DND-41 (cell line): ENCODE measurements around the gene WNT7B.

Experiments
- ATAC-seq: fragments of 200-7000 bp; cut with Tn5 transposase; 3 replicates; pipeline ENCODE4 v1.9.1; 2021; ENCODE audit warnings: low read depth; ENCODE audit not compliant: insufficient read depth
- DNase-seq: peaks from one replicate; pipeline ENCODE4 v3.0.0-alpha.2; 2020
- H2AFZ ChIP-seq: 2 replicates; pipeline ENCODE4 v1.6.0; 2012; ENCODE audit warnings: low read depth, low read length
- H3K27ac ChIP-seq: 2 replicates; pipeline ENCODE4 v1.5.1; 2012; ENCODE audit warnings: low read length, inconsistent platforms
- H3K27me3 ChIP-seq: fragments of 200-600 bp; sonication (generic); 2 replicates; pipeline ENCODE4 v1.6.0; 2012; ENCODE audit warnings: low read length, mild to moderate bottlenecking, inconsistent platforms; ENCODE audit not compliant: insufficient read depth, poor library complexity
- H3K36me3 ChIP-seq: 2 replicates; pipeline ENCODE4 v1.5.1; 2012; ENCODE audit warnings: low read length, inconsistent platforms; ENCODE audit not compliant: insufficient read depth
- H3K4me1 ChIP-seq: 2 replicates; pipeline ENCODE4 v1.5.1; 2012; ENCODE audit warnings: mild to moderate bottlenecking, low read length; ENCODE audit not compliant: insufficient read depth
- H3K4me2 ChIP-seq: 2 replicates; pipeline ENCODE4 v1.6.0; 2012; ENCODE audit warnings: mild to moderate bottlenecking, moderate library complexity, low read length, inconsistent platforms; ENCODE audit not compliant: insufficient read depth
- H3K4me3 ChIP-seq, 2 experiments: fragments of 200-600 bp in 1 of 2; shearing (Covaris generic) in 1 of 2; 2 replicates each; pipeline ENCODE4 v1.5.1; 2012 to 2016; ENCODE audit warnings: inconsistent platforms in 2 of 2, low read length in 2 of 2, mild to moderate bottlenecking in 2 of 2, low read depth in 1 of 2, moderate library complexity in 1 of 2
- H3K79me2 ChIP-seq: 2 replicates; pipeline ENCODE4 v1.6.0; 2012; ENCODE audit warnings: low read length, inconsistent platforms; ENCODE audit not compliant: insufficient read depth
- H3K9ac ChIP-seq: 2 replicates; pipeline ENCODE4 v1.6.0; 2012; ENCODE audit warnings: low read depth, mild to moderate bottlenecking, inconsistent platforms, low read length, moderate library complexity
- H3K9me3 ChIP-seq: 2 replicates; pipeline ENCODE4 v1.5.1; 2012; ENCODE audit warnings: low read length, moderate library complexity, mild to moderate bottlenecking, inconsistent platforms; ENCODE audit not compliant: insufficient read depth, severe bottlenecking
- H4K20me1 ChIP-seq: 2 replicates; pipeline ENCODE4 v1.6.0; 2012; ENCODE audit warnings: low read length; ENCODE audit not compliant: insufficient read depth
- EZH2 ChIP-seq: IDR thresholded peaks from 3 replicates; pipeline ENCODE4 v1.6.1; 2012; ENCODE audit warnings: borderline replicate concordance, low read depth, mild to moderate bottlenecking, moderate library complexity, low read length, inconsistent platforms; ENCODE audit not compliant: severe bottlenecking
- TF ChIP-seq, protein P1 (sequence below): IDR thresholded peaks from 2 replicates; pipeline ENCODE4 v1.5.1; 2012; ENCODE audit warnings: borderline replicate concordance, low read length, moderate library complexity, mild to moderate bottlenecking; ENCODE audit not compliant: poor library complexity, severe bottlenecking; ENCODE audit errors: extremely low read depth

The WNT7B gene

DNA sequence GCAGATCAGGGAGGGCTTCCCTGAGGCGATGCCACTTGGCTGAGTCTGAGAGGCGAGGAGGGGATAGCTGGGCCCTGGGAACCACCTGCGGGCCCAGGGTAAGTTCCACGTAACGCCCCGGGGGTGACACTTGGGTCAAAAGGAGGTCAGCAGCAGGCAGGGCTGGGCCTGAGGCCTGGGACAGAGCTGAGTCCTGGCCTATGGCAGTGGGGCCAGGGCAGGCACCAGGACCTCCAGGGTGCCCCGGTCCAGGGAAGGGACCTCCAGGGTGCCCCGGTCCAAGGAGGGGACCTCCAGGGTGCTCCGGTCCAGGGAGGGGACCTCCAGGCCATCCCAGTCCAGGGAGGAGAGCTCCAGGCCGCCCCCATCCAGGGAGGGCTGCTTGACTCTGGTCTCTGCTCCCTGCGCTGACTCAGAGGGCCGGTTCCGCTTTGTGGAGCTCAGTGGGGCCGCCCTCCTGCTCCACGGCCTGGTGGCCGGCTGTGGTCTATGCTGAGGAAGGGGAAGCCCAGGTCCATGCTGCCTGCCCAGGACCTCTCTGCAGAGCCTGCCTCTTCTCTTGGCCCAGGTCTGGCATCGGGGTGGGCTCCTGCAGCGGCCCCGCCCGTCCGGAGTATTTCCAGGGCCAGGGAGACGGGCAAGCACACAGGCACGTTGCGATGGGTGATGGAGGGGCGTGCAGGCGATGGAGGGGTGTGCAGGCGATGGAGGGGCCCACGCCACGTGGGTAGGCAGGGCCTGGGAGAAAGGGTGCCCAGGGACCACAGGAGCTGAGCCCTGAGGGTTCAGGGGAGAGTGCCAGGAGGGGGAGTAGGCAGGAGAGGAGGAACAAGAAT is 19.5 kb upstream of the WNT7B start:
- Histone ChIP-seq H3K9ac (no peak overlapping the region), H3K79me2 (no peaks in the 10 kb centered on the region), H3K36me3 (no peaks in the 10 kb centered on the region), H3K27ac (no peak overlapping the region), H4K20me1 (peaks cover 3% of the 10 kb centered on the region; the same call in 1 of the 2 replicates), H3K4me2 (no peak overlapping the region), H3K9me3 (no peaks in the 10 kb centered on the region), H3K27me3 (no peaks in the 10 kb centered on the region), H3K4me3 (no peak overlapping the region), H2AFZ (no peak overlapping the region), H3K4me1 (no peaks in the 10 kb centered on the region)
- ATAC-seq: no peak
- DNase-seq: no peak
- no peak for TF ChIP-seq EZH2
- TF ChIP-seq, protein P1, sequence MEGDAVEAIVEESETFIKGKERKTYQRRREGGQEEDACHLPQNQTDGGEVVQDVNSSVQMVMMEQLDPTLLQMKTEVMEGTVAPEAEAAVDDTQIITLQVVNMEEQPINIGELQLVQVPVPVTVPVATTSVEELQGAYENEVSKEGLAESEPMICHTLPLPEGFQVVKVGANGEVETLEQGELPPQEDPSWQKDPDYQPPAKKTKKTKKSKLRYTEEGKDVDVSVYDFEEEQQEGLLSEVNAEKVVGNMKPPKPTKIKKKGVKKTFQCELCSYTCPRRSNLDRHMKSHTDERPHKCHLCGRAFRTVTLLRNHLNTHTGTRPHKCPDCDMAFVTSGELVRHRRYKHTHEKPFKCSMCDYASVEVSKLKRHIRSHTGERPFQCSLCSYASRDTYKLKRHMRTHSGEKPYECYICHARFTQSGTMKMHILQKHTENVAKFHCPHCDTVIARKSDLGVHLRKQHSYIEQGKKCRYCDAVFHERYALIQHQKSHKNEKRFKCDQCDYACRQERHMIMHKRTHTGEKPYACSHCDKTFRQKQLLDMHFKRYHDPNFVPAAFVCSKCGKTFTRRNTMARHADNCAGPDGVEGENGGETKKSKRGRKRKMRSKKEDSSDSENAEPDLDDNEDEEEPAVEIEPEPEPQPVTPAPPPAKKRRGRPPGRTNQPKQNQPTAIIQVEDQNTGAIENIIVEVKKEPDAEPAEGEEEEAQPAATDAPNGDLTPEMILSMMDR: no peak

DNA sequence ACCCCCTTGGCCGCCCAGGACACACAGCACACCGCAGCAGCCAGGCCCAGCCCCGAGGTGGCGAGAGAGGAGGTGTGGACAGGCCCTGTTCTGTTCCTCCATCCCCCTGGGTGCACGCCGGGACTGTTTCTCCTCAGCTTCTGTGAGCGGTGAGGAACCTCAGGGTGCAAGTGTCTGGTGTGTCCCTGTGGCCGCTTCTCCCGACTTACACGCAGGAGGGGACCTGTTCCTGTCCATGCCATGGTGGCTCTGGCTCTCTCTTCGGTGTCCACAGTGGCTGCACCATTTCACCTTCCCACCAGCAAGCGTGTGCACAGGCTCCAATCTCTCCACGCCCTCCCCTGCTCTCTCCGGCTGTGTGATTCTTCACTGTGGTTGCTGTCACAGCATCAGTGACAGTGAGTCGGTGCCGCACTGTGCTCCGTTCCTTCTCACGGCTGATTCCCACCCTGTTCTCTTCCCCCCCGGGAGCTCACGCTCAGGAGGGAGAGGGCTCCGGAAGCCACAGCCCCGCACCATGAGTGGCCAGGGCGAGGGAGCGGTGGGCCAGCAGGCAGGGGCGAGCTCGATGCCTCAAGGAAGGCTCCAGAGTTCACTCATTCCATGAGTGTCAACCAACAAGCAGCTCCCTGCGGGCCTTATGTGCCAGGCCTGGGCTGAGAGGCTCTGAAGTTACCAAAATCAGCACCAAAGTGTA is 18.6 kb upstream of the WNT7B start:
- no peak for DNase-seq
- no peak overlapping the region for H3K9ac ChIP-seq
- no peak overlapping the region for H3K27ac ChIP-seq

DNA sequence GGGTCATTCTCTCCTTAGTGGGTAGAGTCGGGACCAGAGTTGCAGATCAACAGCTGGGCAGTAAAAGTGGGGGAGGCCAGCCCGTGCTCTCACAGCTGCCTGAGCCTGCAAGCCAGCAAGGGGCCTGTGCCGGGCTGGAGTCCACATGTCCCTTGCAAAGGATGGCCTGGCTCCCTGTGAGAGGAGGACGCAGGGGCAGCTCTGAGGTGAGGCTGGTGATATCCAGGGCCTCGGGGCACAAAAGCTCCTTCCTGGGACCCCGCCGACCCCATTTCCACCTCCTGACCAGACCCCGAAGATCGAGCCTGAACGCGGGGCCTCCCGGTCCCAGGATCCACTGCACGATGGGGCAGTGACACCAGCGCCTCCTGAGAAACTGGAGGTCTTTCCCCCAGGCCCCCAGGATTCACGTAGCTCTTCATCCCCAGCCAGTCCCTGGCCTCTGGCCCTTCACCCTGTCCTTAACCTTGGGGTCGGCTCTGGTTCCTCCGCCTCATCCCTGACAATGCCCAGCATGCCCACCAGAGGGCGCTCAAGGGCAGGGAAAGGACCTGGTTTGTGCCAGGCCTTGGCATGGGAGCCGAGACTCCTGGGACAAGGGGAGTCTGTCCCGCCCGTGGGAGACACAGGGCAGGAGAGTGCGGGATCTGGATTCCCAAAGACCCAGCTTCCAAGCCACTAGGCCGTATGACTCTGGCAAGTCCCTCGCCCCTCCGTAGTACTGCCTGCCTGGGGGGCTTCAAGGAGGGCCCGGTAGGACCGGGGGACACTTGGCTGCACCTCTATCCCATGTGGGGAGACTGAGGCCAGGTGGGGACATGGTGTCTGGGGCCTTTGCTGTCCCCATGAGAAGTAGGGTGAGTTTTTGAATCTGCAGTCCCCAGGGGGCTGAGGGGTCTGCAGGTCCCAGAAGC is 17.8 kb upstream of the WNT7B start:
- TF ChIP-seq, protein P1: peak; percentile 99
- TF ChIP-seq EZH2: no peak
- DNase-seq (peak; percentile 80), ATAC-seq (peak; percentile 87)
- Histone ChIP-seq H3K9ac (no peak overlapping the region), H3K9me3 (no peaks in the 10 kb centered on the region), H3K4me3 (no peak overlapping the region), H3K36me3 (no peaks in the 10 kb centered on the region), H3K4me2 (no peak overlapping the region), H2AFZ (no peak overlapping the region), H4K20me1 (peaks cover 3% of the 10 kb centered on the region; the same call in 1 of the 2 replicates), H3K27ac (no peak overlapping the region), H3K27me3 (no peaks in the 10 kb centered on the region), H3K4me1 (no peaks in the 10 kb centered on the region), H3K79me2 (no peaks in the 10 kb centered on the region)

More for the DNA sequence above, 18.6 kb upstream of the WNT7B start:
- Histone ChIP-seq H2AFZ (no peak overlapping the region), H3K4me2 (no peak overlapping the region), H3K79me2 (no peaks in the 10 kb centered on the region), H3K36me3 (no peaks in the 10 kb centered on the region), H3K27me3 (no peaks in the 10 kb centered on the region), H3K4me3 (no peak overlapping the region), H3K4me1 (no peaks in the 10 kb centered on the region), H4K20me1 (peaks cover 3% of the 10 kb centered on the region; the same call in 1 of the 2 replicates), H3K9me3 (no peaks in the 10 kb centered on the region)
- TF ChIP-seq EZH2: no peak
- TF ChIP-seq, protein P1: no peak
- ATAC-seq: no peak
